ENCODE results near the gene ZBTB7C. TPM values are rescaled to one million over a fixed set of nuclear protein-coding genes. Genes with fewer than 3 reads are reported as not detected.

The ZBTB7C gene
- total RNA-seq, 2 donors from 2014 or later = not detected

DNA sequence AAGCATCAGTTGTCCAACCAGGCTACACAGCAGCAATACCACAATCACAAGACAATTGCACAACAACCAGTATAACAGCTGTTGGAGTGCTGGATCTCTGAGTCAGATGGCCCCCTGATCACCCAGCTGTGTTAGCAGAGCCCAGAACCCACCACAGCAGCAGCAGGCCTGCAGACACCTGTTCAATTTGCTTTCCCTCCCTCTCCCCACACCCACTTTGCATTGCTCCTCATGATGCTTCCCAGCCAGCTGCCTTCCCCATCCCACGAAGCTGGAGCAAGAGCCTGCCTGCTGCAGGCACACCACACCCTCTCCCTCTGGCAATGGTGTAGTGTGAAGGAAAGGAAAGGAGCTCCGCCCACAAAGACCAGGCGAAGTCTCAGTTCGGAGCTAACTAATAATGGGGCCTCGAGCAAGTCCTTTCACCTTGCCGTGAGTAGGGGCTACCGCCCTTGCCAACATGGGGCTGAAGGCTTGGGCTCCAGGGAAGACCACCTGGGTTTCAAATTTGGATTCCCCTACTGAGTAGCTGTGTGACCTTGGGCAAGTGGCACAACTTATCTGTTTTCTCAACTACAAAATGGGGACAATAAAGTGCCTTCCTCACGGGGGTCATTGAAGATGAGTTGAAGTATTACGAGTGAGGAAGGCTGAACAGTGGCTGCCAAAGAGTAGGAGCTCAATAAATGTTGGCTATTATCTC is 19.4 kb upstream of the ZBTB7C start:
- ATAC-seq = no peak
- Mint-ChIP-seq H3K27ac (no peak overlapping the region), H3K36me3 (no peaks in the 10 kb centered on the region), H3K9me3 (no peaks in the 10 kb centered on the region)
- DNase-seq (ENCODE audit: low spot score in 2 of 2) = no peak

DNA sequence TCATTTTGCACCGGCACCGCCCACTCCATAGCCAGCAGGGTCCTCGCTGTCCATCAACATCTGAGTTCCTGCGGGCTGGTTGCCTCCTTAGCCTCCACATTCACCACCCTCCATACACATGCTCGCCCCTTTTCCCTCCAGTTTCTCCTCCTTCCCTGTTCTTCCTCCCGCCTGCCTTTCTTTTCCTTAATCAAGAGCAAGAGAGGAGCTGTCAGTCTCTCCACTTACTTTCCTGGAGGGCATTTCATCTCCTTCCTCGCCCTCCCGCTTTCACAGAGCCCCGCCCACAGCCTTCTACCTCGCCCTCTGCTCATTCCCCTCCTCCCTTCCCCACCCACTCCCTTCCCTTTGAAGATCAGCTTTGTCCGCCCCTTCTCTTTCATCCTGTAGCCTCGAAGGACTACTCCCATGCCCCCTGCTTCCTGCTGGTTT is 13.8 kb upstream of the ZBTB7C start:
- H3K9me3 Mint-ChIP-seq = no peaks in the 10 kb centered on the region
- ATAC-seq (no peak), DNase-seq (ENCODE audit: low spot score in 2 of 2) (no peak)
- no peak overlapping the region for H3K27ac Mint-ChIP-seq
- peaks cover 0 to 5% of the 10 kb centered on the region in 2 donors for H3K36me3 Mint-ChIP-seq

DNA sequence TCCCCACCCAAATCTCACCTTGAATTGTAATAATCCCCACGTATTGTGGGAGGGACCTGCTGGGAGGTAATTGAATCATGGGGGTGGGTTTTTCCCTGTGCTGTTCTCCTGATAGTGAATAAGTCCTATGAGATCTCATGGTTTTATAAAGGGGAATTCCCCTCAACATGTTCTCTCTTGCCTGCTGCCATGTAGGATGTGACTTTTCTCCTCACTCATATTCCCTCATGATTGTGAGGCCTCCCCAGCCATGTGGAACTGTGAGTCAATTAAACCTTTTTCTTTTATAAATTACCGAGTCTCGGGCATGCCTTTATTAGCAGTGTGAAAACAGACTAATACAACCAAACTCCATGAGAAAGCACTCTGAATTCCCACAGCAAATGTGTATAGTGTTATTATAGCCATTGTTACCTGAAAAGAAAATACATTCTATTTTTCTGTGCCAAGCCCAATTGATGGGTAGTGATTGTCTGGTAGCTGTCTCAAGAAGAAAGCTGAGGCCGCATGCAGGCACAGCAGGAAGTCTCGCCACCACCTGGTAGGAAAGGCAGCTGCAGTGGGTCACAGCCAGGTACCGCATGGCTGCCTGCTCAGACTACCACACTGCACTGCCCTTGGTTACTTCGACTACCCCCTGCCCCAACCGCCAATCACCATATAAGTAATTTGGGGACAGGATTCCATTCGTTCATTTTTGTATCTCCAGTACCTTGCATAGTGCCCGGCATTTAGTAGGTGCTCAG is 10.3 kb upstream of the ZBTB7C start:
- H3K36me3 Mint-ChIP-seq = peaks cover 1 to 5% of the 10 kb centered on the region in 2 donors
- DNase-seq (ENCODE audit: low spot score in 2 of 2) (no peak), ATAC-seq (peak in 1 of 2 donors; percentile 62)
- H3K27ac Mint-ChIP-seq = no peak overlapping the region
- H3K9me3 Mint-ChIP-seq = no peaks in the 10 kb centered on the region

DNA sequence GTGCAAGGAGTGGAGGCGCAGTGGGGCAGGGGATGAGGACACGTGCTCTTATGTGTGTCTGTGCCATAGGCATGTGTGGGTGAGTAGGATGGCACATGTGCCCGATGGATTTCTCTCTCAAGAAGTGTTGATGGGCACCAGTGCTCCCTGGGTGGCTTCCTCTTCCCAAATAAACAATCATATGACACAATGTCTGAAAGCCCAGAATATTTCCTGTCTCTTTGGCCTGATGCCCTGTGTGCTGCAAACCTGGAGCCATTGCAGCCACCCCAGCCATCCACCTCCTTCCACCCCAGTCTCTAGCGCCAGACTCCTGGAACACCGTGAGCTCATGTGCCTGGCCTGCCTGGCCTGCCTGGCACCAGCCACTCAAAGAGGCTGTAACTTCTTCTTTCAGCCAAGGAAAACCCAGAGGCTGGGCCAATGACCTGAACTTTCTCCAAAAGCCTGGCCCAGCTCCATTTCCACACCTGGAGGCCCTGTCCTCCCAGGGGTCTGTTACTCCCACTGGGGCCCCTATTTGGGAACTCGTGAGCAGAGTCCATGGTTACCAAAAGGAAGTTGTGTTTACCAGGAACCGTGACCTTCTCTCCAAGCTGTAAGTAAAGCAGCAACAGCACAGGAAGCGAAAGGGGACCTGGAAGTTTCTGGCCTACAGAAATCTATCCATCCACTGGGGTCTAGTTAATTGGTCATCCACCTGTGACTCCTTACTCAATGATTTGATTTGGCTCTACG is 9.5 kb upstream of the ZBTB7C start:
- ATAC-seq (no peak), DNase-seq (ENCODE audit: low spot score in 2 of 2) (no peak)
- Mint-ChIP-seq H3K27ac (no peak overlapping the region), H3K9me3 (no peaks in the 10 kb centered on the region), H3K36me3 (peaks cover 5 to 6% of the 10 kb centered on the region in 2 donors)

DNA sequence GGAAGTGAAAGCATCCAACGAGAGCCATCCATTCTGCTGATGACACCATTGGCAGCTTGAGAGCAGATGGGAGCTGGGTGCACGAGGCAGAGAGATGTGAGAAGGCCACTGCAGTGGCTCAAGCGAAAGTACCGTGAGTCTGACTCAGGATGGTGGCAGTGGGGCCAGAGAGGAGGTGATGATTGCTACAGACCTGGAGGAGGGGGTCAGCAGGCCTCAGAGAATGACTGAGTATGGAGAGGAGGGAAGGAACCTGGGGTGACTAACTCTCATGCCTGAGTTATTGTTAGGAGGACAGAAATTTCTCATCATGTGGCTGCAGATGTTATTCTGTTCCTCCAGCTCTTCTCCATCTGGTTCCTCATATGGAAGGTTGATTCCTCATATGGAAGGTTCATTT is 8.8 kb upstream of the ZBTB7C start:
- no peak for DNase-seq (ENCODE audit: low spot score in 2 of 2)
- peak in 1 of 2 donors; percentile 56 for ATAC-seq
- H3K27ac Mint-ChIP-seq = no peak overlapping the region
- no peaks in the 10 kb centered on the region for H3K9me3 Mint-ChIP-seq
- H3K36me3 Mint-ChIP-seq = peaks cover 5 to 13% of the 10 kb centered on the region in 2 donors

DNA sequence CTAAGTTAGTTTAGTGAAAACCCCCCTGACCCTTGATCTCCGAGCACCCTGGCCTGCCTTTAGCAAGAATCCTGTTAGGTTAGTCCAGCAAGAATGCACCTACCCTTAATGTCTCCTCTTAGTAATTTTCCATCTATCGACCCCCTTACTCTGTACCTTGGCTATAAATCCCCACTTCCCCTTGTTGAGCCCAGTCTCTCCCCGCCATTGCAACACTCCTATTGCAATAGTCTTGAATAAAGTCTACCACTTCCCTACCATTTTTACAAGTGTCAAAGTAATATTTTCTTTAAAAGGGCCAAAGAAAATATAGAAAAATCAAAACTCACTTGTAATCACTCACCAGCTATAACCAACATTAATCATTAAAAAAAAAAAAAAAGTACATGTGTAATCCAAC is 4.2 kb upstream of the ZBTB7C start:
- ATAC-seq (no peak), DNase-seq (ENCODE audit: low spot score in 2 of 2) (no peak)
- Mint-ChIP-seq H3K27ac (no peak overlapping the region), H3K36me3 (peaks cover 0 to 13% of the 10 kb centered on the region in 2 donors), H3K9me3 (no peaks in the 10 kb centered on the region)

DNA sequence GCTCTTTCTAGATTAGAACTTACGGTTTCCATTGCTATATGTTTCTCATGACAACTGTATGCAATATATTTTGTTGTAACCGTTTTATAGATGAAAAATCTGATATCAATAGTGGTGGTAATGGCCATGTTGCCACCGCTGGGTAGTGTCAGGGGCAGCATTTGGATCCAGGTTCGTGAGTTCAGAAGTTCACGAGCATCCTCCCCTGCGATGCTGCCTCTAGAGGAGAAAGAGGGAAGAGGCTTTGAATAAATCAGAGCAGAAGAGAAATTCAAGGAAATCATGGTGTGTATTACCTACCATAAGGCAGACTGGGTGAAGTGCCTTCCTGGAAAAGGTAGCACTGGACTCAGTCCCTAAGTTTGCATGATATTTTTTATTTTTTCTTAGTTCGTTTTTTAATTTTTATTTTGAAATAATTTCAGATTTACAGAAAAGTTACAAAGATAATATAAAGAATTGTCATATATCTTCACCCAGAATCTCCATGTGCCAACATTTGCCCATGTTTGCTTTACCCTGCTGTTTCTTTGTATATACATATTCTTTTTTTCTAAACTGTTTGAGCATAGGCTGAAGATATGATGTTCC is 3.3 kb upstream of the ZBTB7C start:
- Mint-ChIP-seq H3K36me3 (peaks cover 0 to 18% of the 10 kb centered on the region in 2 donors), H3K27ac (no peak overlapping the region)
- ATAC-seq = no peak

DNA sequence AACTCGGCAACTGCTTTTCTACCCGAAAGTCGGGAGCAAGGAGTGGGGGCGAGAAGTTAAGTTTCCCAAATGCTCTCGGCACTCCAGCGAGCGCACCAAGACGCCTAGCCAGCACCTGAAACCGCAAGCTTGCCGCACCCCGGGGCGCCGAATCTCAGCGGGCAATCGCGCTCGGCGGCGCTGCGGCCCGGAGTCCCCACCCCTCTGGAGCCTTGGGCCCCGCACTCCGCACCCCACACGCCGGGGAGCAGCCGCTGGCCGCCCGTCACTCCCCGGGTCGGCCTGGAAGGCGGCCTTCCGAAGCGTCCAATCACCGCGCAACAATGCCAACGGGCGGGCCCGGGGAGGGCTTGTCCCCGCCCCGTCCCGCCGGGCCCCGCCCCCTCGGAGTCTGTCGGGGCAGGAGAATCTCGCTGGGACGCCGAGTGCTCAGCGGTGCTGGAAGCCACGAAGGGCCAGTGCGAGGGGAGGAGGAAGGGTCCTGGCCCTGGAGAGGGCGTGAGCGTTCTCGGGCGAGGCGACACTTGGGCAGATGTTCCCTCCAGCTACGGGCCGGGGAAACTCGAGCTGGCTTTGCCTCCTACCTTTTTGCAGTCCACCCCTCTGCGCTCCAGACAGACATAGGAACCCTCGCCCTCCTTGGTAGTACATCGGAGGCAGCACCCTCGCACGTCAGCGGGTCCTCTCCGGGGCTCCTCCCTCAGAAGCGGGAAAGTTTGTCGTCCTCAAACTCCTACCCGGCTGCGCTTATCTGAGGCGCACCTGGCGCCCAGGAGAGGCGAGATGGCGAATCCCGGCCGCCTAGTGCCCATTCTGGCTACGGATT is 1.1 kb upstream of the ZBTB7C start:
- H3K27ac Mint-ChIP-seq = no peak overlapping the region
- ATAC-seq = peak; percentile 93 to 96
- DNase-seq (ENCODE audit: low spot score in 2 of 2) = peak; percentile 64 to 90
- peaks cover 0 to 18% of the 10 kb centered on the region in 2 donors for H3K36me3 Mint-ChIP-seq
- no peaks in the 10 kb centered on the region for H3K9me3 Mint-ChIP-seq

More for the DNA sequence above, 3.3 kb upstream of the ZBTB7C start:
- H3K9me3 Mint-ChIP-seq = no peaks in the 10 kb centered on the region
- peak in 1 of 2 donors; percentile 17 for DNase-seq (ENCODE audit: low spot score in 2 of 2)

DNA sequence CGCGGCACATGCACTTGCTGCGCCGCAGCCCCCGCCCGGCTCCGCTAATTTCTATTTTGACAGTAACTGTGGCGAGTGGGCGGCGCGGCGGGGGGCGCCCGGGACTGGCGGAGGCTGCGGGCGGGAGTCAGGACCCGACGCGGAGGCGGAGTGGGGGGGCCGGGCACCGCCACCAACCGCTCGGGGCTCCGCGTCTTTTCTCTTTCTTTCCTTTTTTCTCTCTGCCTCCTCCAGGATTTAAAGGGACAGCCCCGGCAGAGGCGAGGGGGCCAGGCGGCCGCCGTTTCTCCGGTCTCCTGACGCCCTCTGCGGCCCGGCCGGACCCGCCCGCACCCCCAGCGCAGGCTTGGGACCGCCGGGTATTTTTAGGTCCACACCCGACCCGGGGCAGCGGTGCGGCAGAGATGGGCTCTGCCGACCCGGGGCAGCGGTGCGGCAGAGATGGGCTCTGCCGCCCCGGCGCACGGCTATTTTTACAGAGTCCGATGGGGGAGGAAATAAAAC is 460 bp upstream of the ZBTB7C start:
- ATAC-seq (peak; percentile 1 to 28), DNase-seq (ENCODE audit: low spot score in 2 of 2) (peak in 1 of 2 donors; percentile 4)
- Mint-ChIP-seq H3K36me3 (peaks cover 0 to 18% of the 10 kb centered on the region in 2 donors), H3K27ac (no peak overlapping the region), H3K9me3 (no peaks in the 10 kb centered on the region)

DNA sequence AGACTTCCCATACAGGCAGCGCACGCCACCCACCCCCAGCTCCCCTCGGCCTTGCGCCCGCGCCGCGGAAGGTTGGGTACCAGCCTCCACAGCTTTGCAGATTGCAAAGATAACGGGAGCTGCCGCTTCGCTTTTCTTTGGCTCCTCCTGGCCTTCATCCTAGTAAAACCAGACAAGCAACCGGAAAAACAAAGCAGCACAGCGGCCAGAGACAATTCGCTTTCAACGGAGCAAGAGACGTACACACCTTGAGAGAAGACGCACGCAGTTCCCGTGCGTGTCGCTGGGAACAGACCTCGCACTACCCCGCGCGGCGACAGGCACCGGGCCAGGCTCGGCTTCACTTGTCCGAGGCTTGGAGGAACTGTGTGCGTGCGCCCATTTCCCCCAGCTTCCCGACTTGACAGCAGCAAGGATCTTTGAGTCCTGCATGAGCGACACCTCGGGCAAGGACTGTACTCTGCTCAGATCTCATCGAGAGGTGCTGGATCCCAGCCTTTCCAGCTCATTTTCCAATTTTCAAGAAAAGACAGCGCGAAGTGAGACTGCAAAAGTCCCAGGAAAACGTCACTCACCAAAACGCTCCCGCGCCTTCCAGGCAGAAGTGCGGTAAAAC is 964 bp downstream of the ZBTB7C start:
- H3K27ac Mint-ChIP-seq = no peak overlapping the region
- ATAC-seq (no peak), DNase-seq (ENCODE audit: low spot score in 2 of 2) (no peak)
- H3K9me3 Mint-ChIP-seq = no peaks in the 10 kb centered on the region
- H3K36me3 Mint-ChIP-seq = peaks cover 0 to 6% of the 10 kb centered on the region in 2 donors

DNA sequence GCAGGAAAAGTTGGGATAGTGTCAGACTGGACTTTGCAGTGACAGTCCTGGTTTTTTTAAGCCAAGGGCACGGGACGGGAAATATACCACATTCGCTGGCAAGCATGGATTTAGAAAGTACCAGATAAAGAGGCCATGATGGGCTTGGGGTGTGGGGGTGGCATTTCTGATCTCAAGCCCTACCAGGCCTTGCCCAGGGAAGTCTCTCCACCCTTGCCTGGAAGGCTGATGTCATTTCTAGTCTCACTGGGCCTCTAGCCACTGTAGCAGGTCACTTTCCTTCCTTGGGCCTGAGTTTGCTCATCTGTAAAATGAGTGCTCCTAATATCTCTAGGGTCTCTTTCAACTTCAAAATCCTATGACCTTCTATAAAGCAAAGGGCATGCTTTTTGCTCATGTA is 1.8 kb downstream of the ZBTB7C start:
- peaks cover 0 to 5% of the 10 kb centered on the region in 2 donors for H3K36me3 Mint-ChIP-seq
- no peak overlapping the region for H3K27ac Mint-ChIP-seq
- ATAC-seq (no peak), DNase-seq (ENCODE audit: low spot score in 2 of 2) (no peak)
- H3K9me3 Mint-ChIP-seq = no peaks in the 10 kb centered on the region

DNA sequence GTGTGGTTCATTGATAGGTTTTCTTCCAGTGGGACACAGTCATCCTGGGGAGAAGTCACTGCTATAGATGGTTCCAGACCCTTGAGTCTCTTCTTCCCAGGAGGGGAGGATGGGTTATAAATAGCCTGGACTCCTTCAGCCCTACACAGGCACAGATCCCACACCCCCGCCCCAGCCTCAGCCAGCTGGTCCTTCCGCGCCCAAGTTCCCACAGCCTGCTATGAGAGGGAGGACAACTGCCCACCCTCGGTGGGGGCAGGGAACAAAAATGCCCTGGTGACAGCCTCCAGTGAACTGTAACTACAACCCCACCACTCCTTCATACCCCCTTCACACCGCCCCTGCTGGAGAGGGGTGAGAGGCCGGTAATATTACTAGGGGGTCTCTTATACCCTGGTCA is 3.2 kb downstream of the ZBTB7C start:
- H3K36me3 Mint-ChIP-seq = peaks cover 0 to 5% of the 10 kb centered on the region in 2 donors
- H3K27ac Mint-ChIP-seq = no peak overlapping the region
- no peaks in the 10 kb centered on the region for H3K9me3 Mint-ChIP-seq
- no peak for DNase-seq (ENCODE audit: low spot score in 2 of 2)
- ATAC-seq = no peak

DNA sequence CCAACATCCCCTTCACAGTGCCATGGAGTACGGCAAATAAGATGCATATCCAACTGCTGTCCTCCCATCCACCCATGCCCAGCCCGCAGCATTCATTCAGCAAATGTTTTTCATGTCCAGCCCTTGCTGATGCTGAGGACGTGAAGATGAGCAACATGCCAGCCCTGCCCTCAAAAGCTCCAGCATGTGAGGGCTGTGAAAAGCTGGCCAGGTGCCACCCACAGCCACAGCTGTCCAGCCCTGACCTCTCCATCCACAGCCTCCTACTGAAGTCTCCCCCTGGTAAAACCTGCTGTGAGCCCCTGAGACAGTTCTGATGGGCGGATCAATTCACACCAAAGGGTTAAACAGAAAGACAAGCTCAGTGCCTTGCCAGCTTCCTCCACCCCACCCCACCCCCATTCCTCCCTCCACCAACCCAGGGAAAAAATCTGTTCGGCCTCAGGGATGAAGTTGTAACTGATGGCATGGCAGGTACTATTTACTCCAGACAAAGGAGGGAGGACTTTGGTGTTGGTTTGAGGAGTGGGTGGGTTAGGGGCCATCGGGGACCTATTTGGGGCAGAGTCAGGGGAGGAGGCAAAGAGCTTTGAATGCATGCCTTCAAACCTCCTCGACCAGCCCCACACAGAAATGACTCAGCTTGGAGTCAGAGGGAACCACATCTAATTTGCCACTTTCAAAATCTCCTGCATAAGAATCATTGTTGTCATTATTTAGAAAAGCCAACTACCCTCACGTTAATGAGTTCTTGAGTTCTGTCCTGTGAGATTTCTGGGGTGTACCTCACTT is 4.3 kb downstream of the ZBTB7C start:
- H3K9me3 Mint-ChIP-seq = no peaks in the 10 kb centered on the region
- no peak overlapping the region for H3K27ac Mint-ChIP-seq
- H3K36me3 Mint-ChIP-seq = peaks cover 0 to 5% of the 10 kb centered on the region in 2 donors
- DNase-seq (ENCODE audit: low spot score in 2 of 2) = peak in 1 of 2 donors; percentile 10
- peak in 1 of 2 donors; percentile 56 for ATAC-seq

DNA sequence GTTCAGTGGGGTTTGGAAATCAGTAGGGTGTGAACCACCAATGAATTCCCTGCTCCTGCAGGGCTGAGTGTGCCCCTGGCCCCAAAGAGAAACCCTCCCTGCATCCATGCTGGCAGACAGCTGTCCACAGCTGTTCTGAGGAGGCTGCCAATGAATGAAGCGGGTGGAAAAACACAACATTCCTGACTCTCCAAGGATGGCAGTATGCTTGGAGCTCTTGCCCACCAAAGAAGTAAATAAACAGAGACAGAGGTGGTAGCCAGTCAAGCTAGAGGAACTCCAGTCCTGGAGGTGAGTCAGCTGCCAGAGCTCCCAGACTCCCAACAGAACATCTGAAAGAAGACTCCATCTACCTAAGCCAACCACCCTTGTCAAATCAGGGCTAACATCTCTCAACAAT is 6.2 kb downstream of the ZBTB7C start:
- Mint-ChIP-seq H3K9me3 (no peaks in the 10 kb centered on the region), H3K36me3 (peaks cover 0 to 2% of the 10 kb centered on the region in 2 donors), H3K27ac (no peak overlapping the region)
- ATAC-seq (no peak), DNase-seq (ENCODE audit: low spot score in 2 of 2) (no peak)
